ENCODE data around the gene CXCL14.

Gene CXCL14

DNA sequence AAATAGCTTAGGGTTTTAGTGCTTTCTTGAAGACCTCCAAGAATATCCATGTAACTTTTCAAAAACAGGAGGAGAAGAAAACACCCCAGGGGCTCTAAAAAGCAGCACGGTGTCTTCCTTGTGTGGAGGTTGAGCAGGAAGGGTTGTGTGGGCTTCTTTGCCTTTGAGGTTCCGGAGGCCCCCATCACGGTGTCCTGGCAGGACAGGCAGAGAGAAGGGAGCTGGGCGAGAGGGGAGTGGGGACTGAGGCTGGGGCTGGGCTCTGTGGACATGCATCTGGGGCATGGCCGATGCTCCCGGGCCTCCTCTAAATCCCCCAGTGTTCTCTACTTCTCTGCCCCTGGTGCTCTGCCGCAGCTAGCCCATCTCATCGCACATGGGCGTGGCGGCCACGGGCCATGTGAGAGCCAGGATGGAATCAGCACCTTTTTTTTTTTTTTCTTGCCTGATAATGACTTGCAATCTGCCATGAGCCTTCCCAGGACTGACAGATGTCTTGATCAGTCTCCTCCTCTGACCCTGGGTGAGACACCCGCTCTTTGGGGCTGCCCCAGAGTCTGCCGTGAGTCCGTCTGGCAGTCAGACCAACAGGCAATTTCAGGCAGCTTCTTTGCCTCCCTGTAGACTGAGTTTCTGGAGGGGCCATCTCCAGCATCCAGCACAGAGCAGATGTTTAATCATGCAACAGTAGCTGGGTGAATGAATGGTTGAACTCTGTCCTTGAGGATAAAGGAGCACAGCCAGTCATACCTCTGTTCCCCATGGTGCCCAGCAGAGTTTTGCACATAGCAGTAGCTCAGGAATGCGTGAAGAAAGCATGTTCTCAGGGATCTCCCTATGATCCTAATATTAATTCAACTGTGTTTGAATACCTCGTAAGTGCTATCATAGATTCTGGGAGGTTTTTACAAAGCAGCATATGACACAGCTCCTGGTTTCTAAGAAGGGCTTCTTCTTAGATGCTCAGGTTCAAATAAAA is 12.1 kb downstream of the CXCL14 start:
- DNase-seq = no peak

DNA sequence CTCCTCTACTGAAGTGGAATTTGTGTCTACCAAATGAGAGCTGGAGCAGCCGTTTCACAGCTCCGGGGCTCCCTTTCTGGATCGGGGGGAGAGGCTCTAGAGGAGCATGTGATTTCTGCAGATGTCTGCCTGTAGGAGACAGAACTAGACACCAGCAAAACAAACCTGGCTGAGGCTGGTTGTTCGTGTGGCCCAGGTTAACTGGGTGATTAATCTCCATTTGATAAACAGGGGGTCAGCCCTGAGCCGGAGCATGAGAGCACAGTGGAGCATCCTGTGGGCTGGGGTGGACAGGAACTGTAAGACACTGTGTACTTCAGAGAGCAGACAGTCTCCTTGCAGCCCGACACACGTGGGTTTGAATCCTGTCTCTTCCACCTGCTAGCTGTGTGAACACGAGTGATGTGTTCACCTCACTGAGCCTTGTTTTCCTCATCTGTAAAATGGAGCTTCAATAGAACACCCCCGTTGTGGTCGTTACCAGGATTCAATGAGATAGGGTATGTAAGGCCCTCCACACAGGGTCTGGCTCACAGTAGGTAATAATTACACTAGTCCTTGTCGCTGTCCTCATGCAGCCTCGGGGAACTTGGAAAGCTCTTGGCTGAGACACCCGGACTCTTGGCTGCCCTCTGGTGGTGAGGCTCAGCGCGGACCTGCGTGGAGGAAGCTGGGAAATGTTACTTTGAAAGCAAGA is 12.9 kb downstream of the CXCL14 start:
- peak in 1 of 2 experiments; percentile 41 for DNase-seq

DNA sequence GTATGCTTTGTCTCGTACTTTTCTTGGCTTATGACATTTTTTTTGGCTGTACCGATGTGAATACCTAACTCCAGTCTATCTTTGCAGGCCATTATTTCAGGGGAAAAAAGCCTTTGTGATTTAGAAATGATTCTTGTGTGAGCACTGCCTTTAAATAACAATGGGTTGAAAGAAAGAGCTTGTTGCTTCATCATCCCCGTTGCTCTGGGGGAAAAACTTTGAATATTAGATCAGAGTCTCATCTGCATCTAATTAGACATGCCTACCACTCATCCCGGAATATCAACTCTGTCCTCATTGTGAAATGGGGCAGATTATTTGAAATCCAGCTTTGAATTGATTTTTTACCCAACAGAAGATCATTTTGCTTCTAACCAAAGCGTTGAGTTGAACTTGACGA is 13.5 kb downstream of the CXCL14 start:
- no peak for DNase-seq

DNA sequence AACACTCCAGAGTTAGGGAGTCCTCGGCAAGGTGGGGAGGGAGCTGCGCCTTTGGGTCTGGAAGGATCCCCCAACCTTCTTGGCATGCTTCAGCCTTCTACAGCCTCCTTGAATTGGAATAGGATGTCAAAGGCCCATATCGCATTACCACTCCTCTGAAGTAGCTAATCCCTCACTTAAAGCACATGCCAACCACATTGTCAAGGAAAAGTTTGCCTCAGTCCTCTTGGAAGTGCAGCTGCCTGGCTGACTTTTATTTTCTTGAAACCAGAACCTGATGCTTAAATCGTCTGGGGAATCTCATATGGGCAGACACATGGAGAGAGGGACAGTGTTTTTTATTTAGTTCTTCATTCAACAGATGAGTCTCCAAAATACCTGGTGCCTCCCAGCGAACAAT is 14.5 kb downstream of the CXCL14 start:
- DNase-seq = no peak

DNA sequence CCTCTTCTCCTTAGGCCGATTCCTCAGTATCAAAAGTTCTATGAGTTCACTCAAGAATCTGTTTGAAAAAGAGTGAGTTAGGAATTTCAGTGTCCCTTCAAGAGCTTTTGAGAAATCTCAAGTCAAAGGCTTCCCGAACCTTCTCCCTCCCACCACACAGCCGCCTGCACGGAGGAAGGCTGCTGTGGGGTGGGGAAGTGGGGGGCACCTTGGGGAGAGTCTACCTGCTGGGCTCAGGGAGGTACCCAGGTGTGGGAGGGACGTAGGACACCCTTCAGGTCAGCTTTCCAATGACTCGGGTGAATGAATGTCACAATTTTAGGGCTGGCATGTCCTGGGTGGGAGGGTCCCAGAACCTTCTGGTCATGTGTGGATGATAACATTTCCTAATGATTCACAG is 17.5 kb downstream of the CXCL14 start:
- no peak for DNase-seq

DNA sequence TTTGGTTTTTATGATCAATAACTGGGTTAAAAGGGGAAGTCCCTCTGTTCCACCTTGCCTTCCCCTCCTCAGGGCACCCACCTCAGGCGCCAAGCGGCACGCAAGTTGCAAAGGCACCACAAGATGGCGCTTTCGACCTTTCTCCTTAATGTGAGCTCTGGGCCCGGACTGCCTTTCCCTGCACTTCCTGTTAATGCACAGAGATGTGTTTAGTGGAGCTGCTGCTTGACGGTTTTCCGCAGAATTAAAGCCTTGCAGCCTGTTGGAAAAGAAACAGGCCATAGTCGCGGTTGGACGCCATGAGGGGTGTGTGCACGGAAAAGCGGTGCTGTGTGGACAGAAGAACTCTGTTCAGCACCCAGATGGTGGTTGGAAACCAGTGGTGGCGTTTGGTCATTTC is 17.9 kb downstream of the CXCL14 start:
- DNase-seq = peak; percentile 50 to 79

DNA sequence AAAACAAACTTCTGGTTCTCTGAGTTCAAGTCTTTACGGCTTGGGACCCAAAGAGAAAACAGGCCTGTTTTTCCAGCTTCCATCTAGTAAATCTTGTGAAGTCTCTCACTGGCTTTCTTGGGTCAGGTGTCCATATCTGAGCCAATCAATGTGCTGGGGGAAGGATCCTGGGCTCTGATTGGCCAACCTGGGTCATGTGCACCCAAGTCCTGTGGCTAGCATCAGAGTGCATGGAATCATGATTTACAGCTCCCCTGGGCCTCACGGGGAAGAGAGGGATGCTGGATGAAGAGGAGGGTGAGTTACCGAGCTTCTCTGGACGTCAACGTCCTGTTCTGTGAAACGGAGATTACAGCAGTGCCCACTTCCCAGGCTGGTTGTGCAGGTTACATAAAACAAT is 19.4 kb downstream of the CXCL14 start:
- peak in 1 of 2 experiments; percentile 11 for DNase-seq

DNA sequence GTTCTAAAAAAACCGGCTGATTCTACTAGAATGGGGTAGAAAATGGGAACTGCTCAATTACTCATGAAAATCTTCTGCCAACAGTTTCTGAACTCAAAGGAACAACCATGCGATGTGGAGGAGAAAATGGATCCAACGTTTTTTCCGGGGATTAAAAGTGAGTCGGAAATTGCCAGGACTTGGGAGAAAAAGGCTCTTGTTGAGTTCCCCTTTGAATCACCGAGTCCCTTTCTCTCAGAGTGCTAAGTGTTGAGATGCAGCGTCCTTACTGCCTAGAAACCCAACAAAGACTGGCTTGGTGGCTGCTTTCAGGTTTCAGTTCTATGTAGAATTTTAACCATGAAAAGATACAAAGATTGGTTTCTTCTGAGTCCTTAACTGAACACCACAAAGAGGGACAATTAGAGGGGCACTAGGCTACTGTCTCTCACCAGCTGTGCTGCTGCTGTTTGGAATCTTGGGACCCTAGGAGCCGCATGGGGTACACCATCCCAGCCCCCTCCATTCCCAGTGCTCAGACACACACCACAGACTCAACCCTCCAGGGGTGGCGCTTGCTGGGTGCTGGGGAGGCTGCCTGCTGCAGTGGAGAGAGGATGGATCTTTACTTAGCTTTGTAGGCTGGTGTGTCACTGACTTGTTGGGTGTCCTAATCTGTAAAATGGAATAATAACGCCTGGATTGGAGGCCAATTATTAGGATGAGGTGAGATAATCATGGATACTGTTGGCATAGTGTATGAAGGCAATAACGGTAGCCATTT is 21.5 kb downstream of the CXCL14 start:
- no peak for DNase-seq

DNA sequence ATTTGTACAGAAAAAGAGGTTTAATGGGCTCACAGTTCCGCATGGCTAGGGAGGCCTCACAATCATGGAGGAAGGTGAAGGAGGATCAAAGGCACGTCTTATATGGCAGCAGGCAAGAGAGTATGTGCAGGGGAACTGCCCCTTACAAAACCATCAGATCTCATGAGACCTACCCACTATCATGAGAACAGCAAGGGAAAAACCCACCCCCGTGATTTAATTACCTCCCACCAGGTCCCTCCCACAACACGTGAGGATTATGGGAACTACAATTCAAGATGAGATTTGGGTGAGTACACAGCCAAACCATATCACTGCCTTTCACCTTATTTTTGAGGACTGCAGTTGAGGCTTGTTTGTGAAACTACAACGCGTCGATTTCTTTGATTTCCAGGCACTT is 22.2 kb downstream of the CXCL14 start:
- no peak for DNase-seq

DNA sequence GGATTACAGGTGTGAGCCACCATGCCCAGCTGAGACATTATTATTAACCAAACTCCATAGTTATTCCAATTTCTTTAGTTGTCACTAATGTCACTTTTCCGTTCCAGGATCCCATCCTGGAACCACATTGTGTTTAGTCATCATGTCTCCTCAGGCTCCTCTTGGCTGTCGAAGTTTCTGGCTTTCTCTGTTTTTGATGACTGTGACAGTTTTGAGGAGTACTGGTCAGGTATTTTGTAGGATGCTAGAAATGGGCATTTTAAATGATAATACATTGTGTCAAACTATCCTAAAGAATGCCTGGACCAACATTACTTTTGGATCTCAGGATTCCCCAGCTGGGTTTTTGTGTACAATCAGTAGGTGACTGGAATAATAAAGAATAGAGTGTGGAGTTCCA is 23.3 kb downstream of the CXCL14 start:
- no peak for DNase-seq

DNA sequence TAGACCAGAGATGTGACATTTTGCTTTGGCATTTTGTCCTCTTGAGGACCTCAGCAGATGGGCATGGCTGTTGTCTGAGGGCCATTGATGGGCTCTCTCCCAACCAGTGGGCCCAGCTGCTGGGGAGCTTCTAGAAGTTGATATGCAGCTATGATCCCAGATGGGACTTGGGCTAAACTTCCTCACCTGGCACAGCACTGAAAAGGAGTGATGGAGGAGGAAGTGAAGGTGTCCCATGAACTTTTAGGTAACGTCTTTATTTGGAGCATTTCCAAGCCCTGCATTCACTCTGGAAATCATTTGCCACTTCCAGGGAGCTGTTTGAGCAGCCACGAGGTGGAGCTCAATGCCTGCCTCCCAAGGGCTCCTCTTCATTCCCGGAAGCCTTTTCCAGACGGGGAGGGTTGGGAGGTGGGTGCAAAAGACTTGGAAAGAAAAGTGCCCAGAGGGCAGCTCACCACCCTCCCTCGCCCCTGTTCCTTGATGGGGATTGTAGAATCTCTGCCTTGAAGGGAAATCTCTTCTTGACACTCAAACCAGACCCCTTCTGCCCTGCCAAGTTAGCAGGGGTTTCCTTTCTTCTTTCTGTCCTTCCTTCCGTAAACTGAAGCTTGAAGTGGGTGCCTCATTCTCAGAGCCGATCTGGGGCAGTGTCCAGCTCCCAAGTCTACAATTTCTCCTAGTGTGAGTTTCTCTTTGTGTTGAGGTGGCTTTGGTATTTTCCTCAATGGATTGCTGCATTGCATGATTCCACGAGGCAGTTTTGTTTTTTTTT is 24.9 kb downstream of the CXCL14 start:
- peak in 1 of 2 experiments; percentile 25 for DNase-seq

DNA sequence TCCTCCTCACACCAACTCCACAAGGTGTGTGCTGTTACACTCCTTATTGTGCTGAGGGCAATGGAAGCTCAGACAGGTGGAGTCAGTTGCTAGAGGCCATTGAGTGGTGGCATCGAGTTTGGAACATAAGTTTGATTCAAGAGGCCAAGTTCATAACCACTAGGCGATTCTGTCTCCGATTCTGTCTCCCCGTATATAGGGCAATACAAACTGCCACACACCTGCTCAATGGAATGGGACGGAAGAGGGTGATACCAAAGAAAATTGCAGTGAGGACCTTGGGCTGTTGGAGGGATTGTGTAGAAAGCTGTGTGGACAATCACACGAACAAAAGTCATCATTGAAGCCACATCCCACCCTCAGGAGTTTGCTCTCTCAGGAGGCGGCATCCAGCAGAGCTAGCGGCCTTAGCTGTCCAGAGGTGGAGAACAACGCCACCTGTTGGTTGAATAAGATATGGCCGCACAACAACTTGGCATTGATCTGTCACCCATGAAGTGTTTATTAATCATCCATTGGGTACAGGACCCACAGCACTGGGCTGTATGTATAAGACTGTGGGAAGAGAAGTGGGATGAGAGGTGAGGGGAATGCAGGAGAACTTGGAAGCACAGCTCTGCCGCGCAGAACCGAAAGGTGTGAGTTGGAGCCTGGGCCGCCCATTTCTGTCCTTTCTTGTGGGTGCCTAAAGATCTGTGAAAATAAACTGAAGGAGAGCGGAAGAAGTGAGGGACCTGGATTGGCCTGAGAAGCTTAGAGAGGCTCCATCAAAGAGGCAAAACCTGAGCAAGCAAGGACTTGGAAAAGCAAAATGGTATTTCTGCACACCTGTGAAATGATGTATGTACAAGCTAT is 27.0 kb downstream of the CXCL14 start:
- peak; percentile 14 to 66 for DNase-seq

DNA sequence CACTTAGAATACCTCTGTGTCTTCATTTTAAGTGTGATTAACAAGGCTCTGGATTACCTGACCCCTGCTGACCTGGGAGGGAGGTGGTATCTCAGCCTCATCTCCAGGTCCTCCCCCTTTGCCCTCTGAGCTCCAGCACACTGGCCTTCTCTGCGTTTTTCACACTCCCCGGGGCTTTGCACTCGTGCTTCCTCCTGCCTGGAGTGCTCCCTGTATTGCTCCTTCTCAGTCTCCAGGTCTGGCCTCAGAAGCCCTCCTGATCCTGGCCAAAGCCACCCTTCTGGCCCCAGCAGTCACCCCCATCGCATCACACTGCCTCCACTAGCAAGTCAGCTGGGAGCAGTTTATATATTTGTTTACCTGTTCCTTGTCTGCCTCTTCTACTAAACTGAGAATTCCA is 29.4 kb downstream of the CXCL14 start:
- no peak for DNase-seq

DNA sequence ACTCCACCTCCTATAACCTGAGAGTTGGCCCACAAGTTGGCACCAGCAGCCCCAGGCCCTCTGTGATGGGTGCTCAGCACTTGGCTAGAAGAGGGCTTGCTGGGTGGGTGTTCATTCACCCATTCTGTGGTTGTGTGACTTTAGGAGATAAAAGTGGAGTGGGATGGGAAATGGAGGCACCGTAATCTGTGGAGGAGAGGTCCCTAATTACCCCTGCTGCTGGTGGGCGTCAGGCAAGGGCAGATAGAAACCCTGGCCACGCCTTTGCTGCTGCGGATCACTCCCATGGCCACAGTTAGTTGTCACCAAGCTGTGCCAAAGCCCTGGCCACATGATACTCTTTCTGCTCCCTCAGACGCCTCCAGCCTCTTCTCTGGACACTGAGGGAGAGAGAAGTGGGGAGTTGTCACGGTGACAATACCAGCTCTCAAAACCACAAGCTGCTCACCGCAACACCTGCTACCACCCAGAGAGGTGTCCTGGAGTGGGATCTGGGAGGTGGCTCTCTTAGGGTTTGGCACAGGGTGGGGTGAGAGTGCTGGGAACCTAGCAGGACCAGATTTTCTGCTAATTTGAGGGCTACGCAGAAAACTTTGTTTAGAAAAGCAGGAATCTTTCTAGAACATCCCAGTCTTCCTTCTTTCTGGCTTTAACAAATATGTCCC is 31.1 kb downstream of the CXCL14 start:
- no peak for DNase-seq

DNA sequence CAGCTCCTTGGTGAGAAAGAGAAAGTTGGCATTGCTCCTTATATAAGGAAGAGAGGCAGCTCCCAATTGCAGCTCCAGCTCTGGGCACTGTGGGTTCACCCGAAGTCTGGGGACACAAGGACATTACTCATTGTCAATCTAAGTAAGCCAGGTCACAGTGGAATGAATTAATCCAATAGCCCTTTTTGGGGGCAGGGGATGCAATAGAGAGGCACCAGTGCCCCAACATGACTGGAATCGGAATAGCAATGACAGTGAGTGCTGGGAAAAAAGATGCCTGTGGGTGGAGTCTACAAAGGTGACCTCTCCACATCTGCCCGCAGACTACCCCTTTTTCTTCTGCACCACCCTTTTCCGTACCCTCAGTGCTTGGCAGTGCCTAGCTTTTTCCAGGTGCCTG is 31.9 kb downstream of the CXCL14 start:
- no peak for DNase-seq

DNA sequence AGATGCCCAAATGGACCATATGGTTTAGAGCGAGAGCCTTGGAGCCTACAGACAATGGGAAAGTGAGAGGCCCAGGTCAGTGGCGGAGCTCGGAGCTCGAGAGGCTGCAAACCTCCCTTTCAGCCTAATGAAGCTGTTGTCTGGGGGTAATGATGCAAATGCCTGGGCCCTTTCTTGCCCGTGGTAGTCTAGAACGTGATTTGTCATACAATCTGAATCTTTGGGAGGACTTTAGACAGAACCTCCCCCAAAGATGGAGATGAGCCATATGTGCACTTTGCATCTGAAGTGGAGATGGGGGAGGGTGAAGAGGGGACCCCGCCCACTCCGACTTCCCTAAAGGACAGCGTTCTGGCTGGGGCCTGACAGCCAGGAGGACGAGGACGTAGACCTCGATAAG is 32.7 kb downstream of the CXCL14 start:
- no peak for DNase-seq

DNA sequence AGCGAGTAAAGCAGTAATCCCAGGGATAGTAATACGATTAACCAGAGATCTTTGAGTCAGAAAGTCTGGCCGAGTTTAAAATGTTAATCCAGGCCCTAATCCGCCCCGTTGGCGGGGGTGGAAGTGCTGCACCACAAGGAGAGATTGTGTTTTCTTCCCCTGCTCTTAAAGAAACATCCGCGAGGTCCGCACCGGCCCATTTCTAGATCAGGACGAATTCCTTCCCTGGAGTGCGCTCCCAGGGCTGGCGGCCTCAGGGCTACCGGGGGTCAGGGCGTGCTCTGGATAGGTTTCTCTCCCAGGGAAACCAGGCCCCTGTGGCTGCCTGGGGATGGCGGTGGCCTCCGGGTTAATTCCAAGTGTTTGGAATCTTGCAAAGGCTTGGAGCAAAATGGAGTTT is 33.7 kb downstream of the CXCL14 start:
- DNase-seq = no peak

DNA sequence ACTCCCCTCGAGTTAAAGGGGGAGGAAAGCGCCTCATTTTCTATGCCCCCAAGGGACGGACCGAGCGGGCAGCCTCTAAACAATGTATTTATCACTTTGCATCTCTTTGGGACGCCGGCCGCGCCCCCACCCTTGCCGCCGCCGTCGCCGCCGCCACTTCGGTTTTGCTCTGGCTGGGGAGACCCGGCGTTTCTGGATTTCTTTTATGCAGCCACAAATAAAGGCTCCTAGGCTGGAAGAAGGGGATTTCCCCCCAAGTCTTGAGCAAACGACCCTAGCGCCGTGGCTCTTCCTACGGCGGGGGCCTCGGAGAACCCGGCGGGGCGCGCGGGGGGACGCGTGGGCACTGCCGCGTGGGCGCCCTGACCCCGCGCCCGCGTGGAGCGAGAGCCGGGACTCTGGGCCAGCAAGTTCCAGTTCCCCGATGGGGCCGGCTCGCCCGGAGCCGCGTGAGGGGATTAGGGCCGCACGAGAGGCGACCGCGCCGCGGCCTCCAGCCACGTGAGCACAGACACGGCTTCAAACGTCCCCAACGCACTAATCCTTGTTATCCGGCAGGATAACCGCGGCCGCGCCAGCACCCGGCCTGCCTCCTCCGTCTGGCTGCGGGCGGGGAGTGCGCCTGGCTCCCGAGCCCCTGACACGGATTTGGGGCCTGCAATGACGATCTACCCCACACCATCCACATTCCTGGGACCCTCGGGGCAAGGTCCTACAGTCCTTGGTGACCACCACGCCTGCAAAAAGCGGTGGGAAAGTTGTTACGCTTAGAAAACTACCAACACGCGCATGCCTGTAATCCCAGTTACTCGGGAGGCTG is 35.1 kb downstream of the CXCL14 start:
- DNase-seq = no peak

DNA sequence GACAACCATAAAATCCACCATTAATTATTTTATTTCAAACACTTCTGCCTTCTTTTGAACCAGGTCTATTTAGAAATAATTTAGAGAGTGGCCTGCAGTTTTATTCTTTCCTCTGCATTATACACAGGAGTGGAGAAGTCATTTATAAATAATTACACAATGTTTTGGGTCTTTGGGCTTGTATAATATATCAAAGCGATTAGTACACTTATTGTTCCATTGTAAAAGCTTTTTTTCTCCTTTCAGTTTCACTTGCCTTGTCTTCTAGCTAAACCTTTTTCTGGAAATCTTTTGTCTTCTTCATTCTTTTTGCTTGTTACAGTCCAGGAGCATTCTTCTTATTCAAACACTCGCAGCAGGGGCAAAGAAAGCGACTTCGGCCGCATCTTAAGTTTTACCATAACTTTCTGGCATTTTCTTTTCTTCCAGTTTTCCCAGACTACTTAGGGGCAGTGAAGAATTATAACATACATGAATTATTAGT is 35.7 kb downstream of the CXCL14 start:
- DNase-seq = no peak

All from SW 1271 (cell line).